Upper lobe of left lung (tissue), 6 donors: ENCODE results near the gene RASGRP3. TPM values are rescaled to one million over a fixed set of nuclear protein-coding genes. Genes with fewer than 3 reads are reported as not detected.

Source experiments
- ATAC-seq, 2 donors: fragments of 200-7000 bp; cut with Tn5 transposase; one replicate each; pipeline ENCODE4 v1.9.1; 2022; ENCODE audit warnings: mild to moderate bottlenecking in 2 of 2, moderate library complexity in 2 of 2; ENCODE audit not compliant: low FRiP score in 2 of 2
- DNase-seq, 2 donors: peaks; one replicate each; pipeline ENCODE4 v3.0.0-alpha.2; 2019 to 2020
- H3K27ac ChIP-seq, 4 donors: fragments of 200-600 bp; sonication (generic); one replicate each; pipeline ENCODE4 v1.5.1; 2016 to 2019
- H3K27me3 ChIP-seq, 4 donors: fragments of 200-600 bp; sonication (generic); one replicate each; pipeline ENCODE4 v1.5.1; 2017 to 2019
- H3K36me3 ChIP-seq, 4 donors: fragments of 200-600 bp; sonication (generic); one replicate each; pipeline ENCODE4 v1.5.1; 2016 to 2019
- H3K4me1 ChIP-seq, 4 donors: fragments of 200-600 bp; sonication (generic); one replicate each; pipeline ENCODE4 v1.5.1; 2018 to 2019
- H3K4me3 ChIP-seq, 4 donors: fragments of 200-600 bp; sonication (generic); one replicate each; pipeline ENCODE4 v1.5.1; 2017 to 2019; ENCODE audit warnings: mild to moderate bottlenecking in 2 of 4, moderate library complexity in 1 of 4
- H3K9me3 ChIP-seq, 4 donors: fragments of 200-600 bp; sonication (generic); one replicate each; pipeline ENCODE4 v1.5.1; 2018 to 2019
- EP300 ChIP-seq, 4 donors: sonication (generic); formaldehyde crosslinking; IDR thresholded peaks; one replicate each; pipeline ENCODE4 v1.5.1; 2017; ENCODE audit warnings: antibody characterized with exemption in 4 of 4, control low read depth in 2 of 4
- POLR2A ChIP-seq, 4 donors: fragments of 450-650 bp; IDR thresholded peaks; one replicate each; pipeline ENCODE4 v1.5.1; 2016 to 2017; ENCODE audit warnings: antibody characterized with exemption in 4 of 4, mild to moderate bottlenecking in 2 of 4
- POLR2AphosphoS5 ChIP-seq, 2 donors: sonication (generic); formaldehyde crosslinking; IDR thresholded peaks; one replicate each; pipeline ENCODE4 v1.5.1; 2017; ENCODE audit warnings: antibody characterized with exemption in 2 of 2
- WGBS, 2 donors: methylation state at CpG; one replicate each; pipeline ENCODE4 v1.1.5; 2017 to 2018; 5-methylcytosine and 5-hydroxymethylcytosine counted together
- total RNA-seq, 6 donors: library from RNA; depleted of rRNA in 4 of 6; stranded (reverse); fragments of >200 nt in 4 of 6; gene quantifications; one replicate each; pipeline versions ENCODE4 v1.1.0 to v1.2.1, GENCODE V29; 2016 to 2021
- TF ChIP-seq, protein P1 (sequence below), 6 experiments: fragments of 450-650 bp in 4 of 6; fragments of 200-600 bp in 2 of 6; sonication (generic) in 2 of 6; IDR thresholded peaks; one replicate each; pipeline ENCODE4 v1.5.1; 2016 to 2019; ENCODE audit warnings: antibody characterized with exemption in 6 of 6
- donor health status: DM: no; HTN: no; CAD: no; lungs with moderate emphysema.
- donor health status: DM: no; HTN: yes; CAD: no; lungs with severe emphysema.

Gene RASGRP3
- total RNA-seq, 6 donors from 2014 or later = 7.0 to 34.6 (median 14.1) TPM

DNA sequence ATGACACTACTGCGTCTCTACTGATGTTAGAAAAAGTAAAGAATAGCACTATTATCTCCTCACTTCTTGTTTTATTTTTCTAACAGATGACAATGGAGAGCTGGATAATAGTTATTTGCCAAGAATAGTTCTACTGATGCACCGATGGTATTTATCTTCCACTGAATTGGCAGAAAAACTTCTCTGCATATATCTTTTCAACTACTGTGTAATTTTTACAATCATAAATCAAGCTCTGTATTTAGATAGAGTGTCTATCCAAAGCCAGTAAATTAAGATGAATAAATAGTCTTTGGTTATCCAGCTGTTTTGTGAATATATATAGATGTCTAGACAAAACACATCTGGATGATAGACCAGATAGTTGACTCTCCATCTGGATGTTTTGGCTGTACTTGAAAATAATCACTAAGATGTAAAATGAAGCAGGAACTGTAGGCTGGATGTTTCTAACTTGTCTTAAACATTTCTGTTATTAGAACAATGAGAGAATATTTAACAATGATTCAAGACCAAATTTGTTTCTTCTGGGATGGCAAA is 40.1 kb downstream of the RASGRP3 start:
- Histone ChIP-seq H3K27ac (no peak overlapping the region), H3K4me1 (no peaks in the 10 kb centered on the region), H3K9me3 (no peaks in the 10 kb centered on the region), H3K27me3 (no peaks in the 10 kb centered on the region), H3K36me3 (peaks cover 0 to 7% (median 0%) of the 10 kb centered on the region in 4 donors), H3K4me3 (no peak overlapping the region)
- ATAC-seq = no peak
- no peak for TF ChIP-seq EP300 (IDR thresholded peaks at IDR 0.05)
- TF ChIP-seq, protein P1, sequence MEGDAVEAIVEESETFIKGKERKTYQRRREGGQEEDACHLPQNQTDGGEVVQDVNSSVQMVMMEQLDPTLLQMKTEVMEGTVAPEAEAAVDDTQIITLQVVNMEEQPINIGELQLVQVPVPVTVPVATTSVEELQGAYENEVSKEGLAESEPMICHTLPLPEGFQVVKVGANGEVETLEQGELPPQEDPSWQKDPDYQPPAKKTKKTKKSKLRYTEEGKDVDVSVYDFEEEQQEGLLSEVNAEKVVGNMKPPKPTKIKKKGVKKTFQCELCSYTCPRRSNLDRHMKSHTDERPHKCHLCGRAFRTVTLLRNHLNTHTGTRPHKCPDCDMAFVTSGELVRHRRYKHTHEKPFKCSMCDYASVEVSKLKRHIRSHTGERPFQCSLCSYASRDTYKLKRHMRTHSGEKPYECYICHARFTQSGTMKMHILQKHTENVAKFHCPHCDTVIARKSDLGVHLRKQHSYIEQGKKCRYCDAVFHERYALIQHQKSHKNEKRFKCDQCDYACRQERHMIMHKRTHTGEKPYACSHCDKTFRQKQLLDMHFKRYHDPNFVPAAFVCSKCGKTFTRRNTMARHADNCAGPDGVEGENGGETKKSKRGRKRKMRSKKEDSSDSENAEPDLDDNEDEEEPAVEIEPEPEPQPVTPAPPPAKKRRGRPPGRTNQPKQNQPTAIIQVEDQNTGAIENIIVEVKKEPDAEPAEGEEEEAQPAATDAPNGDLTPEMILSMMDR (IDR thresholded peaks at IDR 0.05) = no peak
- 75 to 77% methylated on average over 2 of the region's 2 CpGs for WGBS, 2 donors
- no peak for DNase-seq

DNA sequence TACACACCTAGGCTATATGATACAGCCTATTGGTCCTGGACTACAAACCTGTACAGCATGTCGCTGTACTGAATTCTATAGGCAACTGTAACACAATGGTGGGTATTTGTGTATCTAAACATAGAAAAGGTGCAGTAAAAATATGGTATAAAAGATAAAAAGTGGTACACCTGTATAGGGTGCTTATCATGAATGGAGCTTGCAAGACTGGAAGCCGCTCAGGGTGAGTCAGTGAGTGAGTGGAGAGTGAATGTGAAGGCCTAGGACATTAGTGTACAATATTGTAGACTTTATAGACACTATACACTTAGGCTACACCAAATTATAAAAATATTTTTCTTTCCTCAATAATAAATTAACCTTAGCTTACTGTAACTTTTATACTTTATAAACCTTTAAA is 41.8 kb downstream of the RASGRP3 start:
- WGBS, 2 donors = 96 to 100% methylated on average over 2 of the region's 2 CpGs
- Histone ChIP-seq H3K4me3 (no peak overlapping the region), H3K36me3 (peaks cover 0 to 7% (median 0%) of the 10 kb centered on the region in 4 donors), H3K4me1 (no peaks in the 10 kb centered on the region), H3K27ac (no peak overlapping the region), H3K9me3 (no peaks in the 10 kb centered on the region), H3K27me3 (no peaks in the 10 kb centered on the region)
- TF ChIP-seq, protein P1 (IDR thresholded peaks at IDR 0.05) = no peak
- TF ChIP-seq POLR2A (IDR thresholded peaks at IDR 0.05) (no peak), EP300 (IDR thresholded peaks at IDR 0.05) (no peak), POLR2AphosphoS5 (IDR thresholded peaks at IDR 0.05) (no peak)
- ATAC-seq = no peak
- DNase-seq = no peak

DNA sequence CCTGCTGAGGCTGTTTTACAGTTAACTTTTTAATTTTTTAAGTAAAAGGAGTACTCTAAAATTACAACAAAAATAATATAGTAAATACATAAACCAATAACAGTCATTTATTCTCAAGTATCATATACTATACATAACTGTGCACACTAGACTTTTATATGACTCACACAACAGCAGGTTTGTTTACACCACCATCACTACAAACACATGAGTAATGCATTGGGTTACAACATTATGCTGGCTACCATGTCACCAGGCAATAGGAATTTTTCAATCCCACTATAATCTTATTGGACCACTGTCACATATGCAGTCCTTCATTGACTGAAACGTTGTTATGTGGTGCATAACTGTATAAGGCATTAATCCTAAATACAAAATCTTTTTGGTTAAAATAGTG is 42.5 kb downstream of the RASGRP3 start:
- ATAC-seq (no peak), DNase-seq (no peak)
- Histone ChIP-seq H3K36me3 (peaks cover 0 to 7% (median 0%) of the 10 kb centered on the region in 4 donors), H3K4me1 (no peaks in the 10 kb centered on the region), H3K9me3 (no peaks in the 10 kb centered on the region), H3K27ac (no peak overlapping the region), H3K4me3 (no peak overlapping the region), H3K27me3 (no peaks in the 10 kb centered on the region)
- TF ChIP-seq, protein P1 (IDR thresholded peaks at IDR 0.05) = no peak
- TF ChIP-seq POLR2A (IDR thresholded peaks at IDR 0.05) = no peak
- 81 to 100% methylated on average over 1 of the region's 1 CpG for WGBS, 2 donors

DNA sequence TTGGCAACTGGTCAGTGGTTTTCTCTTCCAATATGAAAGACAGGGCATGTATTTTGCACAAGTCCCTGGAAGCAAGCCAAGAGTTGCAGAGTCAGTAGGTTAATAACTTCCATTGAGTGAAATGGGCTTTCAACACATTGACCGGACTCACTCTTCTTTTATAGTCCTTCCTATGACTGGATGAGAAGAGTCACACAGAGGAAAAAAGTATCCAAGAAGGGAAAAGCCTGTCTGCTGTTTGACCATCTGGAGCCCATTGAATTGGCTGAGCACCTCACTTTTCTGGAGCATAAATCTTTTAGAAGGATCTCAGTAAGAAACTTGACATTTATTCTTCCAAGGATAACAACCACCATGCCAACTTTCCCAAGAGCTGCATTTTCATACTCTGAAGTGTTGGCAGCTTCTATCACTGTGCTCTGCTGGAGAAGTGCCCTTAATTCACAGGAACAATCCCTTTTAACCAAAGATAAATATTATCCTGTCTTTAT is 45.4 kb downstream of the RASGRP3 start:
- no peak for TF ChIP-seq EP300 (IDR thresholded peaks at IDR 0.05)
- no peak for TF ChIP-seq POLR2AphosphoS5 (IDR thresholded peaks at IDR 0.05)
- TF ChIP-seq, protein P1 (IDR thresholded peaks at IDR 0.05) = no peak
- TF ChIP-seq POLR2A (IDR thresholded peaks at IDR 0.05) = no peak
- Histone ChIP-seq H3K4me1 (no peaks in the 10 kb centered on the region), H3K9me3 (no peaks in the 10 kb centered on the region), H3K4me3 (no peak overlapping the region), H3K27me3 (no peaks in the 10 kb centered on the region), H3K27ac (no peak overlapping the region), H3K36me3 (no peaks in the 10 kb centered on the region)
- peak in 1 of 2 donors; percentile 38 for ATAC-seq
- DNase-seq = no peak
- 65 to 79% methylated on average over 1 of the region's 1 CpG for WGBS, 2 donors

DNA sequence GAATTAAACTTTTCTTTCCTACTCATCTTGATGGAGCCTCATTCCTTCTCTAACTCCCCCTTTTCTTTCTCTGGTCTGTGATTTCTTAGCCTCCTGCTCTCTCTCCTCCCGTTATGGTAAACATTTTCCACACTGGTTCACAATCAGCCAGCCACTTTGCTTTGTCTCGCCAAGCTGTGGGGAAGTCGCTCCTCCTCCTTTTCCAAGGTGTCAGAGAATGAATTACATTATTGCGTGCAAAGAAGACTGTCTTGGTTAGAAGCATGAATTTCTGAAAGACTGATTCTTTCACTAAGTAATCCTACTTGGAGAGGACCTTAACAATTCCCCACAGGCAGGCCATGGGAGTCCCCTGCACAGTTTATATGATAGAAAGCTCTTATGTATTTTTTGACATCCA is 46.1 kb downstream of the RASGRP3 start:
- DNase-seq (no peak), ATAC-seq (no peak)
- 82 to 87% methylated on average over 4 of the region's 4 CpGs for WGBS, 2 donors
- no peaks in the 10 kb centered on the region for H3K27me3 ChIP-seq
- no peaks in the 10 kb centered on the region for H3K9me3 ChIP-seq
- no peak overlapping the region for H3K4me3 ChIP-seq
- H3K27ac ChIP-seq = no peak overlapping the region
- TF ChIP-seq EP300 (IDR thresholded peaks at IDR 0.05) (no peak), POLR2A (IDR thresholded peaks at IDR 0.05) (no peak), POLR2AphosphoS5 (IDR thresholded peaks at IDR 0.05) (no peak)
- TF ChIP-seq, protein P1 (IDR thresholded peaks at IDR 0.05) = no peak
- no peaks in the 10 kb centered on the region for H3K36me3 ChIP-seq
- no peaks in the 10 kb centered on the region for H3K4me1 ChIP-seq
